GM19324 (cell line): Measurements from ENCODE around the gene ZNF586.
"Not testable (repeated sequence)": the region's sequence is repeated elsewhere in the genome, so short reads cannot be mapped to it uniquely, and the experiment has no call there.

ENCODE experiments used
- ATAC-seq: cut with Tn5 transposase; IDR thresholded peaks from one replicate; pipeline ENCODE4 v1.9.1; 2021; ENCODE audit warnings: mild to moderate bottlenecking, moderate library complexity; ENCODE audit not compliant: unreplicated experiment, low FRiP score

The ZNF586 gene

DNA sequence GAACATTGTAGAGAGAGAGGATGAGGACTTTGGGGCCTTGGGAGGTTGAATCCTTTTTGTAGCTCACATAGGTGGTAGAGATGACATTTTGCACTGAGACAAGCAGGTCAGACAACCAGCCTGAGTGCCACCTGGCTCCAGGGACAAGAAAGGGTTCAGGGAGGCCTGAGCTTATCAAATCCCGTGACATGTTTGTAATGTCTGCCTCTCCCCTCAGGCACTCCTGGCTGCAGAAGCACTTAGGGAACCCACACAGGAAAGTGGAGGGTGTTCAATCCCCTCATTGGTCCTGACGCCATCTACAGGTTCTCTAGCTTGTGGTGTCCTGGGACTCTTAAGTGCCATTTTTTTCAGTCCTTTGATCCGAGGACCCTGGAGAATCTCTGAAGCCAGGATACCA is 51.6 kb downstream of the ZNF586 start:
- not testable (repeated sequence) for ATAC-seq

DNA sequence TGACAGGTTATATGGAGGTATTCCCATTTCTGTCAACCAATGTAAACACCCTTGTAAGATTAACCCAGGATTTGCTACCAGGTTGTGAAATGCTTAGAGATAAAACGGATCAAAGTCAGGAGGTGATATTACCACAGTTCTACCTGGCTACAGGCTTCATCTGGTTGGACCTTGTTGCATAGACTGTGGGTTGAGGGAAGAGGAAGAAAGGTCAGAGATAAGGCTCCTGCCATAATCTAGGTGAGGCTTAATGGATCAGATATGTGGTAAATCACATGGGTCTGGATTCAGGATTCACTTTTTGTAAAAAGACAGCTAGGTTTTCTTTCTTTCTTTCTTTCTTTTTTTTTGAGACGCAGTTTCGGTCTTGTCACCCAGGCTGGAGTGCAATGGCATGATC is 52.0 kb downstream of the ZNF586 start:
- not testable (repeated sequence) for ATAC-seq

DNA sequence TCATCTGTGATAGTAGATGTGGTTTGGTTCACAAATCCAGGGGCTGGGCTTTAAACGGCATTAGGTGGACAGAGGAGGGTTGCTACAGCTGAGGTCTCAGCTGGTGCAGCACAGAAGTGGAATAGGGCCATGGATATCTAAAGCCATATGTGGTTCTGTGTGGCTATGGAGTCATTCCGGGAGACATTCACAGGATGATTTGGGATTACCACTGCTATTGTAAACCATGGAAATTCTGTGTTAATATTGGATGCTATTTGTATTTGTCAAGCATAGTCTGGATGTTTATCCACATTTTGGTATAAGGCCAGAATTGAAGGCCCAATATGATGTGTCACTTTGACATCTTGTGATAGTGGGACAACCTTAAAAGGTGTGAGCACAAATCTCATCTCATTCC is 53.7 kb downstream of the ZNF586 start:
- not testable (repeated sequence) for ATAC-seq

DNA sequence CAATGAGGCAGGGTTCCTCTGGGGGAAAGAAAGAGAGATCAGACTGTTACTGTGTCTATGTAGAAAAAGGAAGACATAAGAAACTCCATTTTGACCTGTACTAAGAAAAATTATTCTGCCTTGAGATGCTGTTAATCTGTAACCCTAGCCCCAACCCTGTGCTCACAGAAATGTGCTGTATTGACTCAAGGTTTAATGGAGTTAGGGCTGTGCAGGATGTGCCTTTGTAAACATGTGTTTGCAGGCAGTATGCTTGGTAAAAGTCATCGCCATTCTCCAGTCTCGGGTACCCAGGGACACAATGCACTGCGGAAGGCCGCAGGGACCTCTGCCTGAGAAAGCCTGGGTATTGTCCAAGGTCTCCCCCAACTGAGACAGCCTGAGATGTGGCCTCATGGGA is 54.1 kb downstream of the ZNF586 start:
- not testable (repeated sequence) for ATAC-seq

DNA sequence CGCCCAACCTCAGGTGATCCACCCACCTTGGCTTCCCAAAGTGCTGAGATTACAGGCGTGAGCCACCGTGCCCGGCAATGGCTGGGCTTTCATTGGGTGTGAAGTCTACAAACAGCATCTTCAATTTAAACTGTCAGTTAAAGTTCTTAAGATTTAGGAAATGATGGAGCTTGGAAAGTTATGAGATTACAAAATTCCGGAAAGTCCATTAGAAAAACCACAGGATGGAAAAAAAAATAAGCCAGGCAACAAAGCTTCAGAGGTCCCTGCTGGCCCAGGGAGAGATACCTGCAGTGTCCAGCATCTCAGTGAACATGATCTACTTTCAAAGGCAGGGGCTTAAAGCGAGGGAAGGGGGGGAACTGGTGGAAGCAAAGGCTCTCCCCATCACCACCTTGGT is 56.0 kb downstream of the ZNF586 start:
- no peak for ATAC-seq

DNA sequence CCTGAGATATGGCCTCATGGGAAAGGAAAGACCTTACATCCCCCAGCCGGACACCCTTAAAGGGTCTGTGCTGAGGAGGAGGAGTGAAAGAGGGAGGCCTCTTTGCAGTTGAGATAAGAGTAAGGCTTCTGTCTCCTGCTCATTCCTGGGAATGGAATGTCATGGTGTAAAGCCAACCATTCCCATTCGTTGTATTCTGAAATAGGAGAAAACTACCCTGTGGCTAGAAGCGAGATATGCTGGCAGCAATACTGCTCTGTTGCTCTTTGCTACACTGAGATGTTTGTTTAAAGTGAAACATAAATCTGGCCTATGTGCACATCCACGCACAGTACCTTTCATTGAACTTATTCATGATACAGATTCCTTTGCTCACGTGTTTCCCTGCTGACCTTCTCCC is 59.8 kb downstream of the ZNF586 start:
- ATAC-seq = no peak

DNA sequence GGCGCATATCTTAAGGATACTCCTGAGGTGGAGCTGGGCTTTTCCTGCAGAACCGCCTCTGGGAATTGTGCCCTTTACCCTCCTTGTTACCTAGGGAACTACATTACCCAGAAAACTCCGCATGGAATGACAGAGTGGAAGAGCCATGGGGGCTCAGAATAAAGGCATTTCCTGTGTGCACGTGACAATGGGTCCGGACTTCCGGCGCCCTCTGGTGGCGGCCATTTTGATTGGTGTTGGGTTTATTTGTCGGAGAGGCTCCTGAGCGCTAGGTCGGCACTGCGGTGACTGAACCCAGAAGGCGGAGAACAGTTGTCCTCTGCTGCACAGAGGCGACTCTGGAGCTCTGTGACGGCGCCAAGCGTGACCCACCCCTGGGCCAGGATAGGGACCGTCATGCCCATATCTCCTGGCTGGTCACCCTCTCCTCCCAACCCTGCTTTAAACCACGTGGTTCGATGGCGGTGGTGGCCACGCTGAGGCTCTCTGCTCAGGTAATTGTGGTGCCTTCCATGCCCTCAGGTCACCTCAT is 60.7 kb downstream of the ZNF586 start, which contains the start of gene ZNF587B:
ZNF587B (plus strand) TSS at position 229 of the 532 bp plus-strand sequence; CDS start at position 459, 230 bp downstream.
- no peak for ATAC-seq
